HepG2 (cell line): ENCODE data around the gene KLHL28. TPM values are rescaled to one million over a fixed set of nuclear protein-coding genes. Genes with fewer than 3 reads are reported as not detected.

Experiments used
- KDM5B ChIP-seq: sonication (generic); formaldehyde crosslinking; IDR thresholded peaks from 2 replicates; pipeline ENCODE4 v1.4.0; 2020; ENCODE audit warnings: missing genetic modification reagents, mild to moderate bottlenecking, borderline replicate concordance
- SALL2 ChIP-seq: sonication (generic); formaldehyde crosslinking; IDR thresholded peaks from 2 replicates; pipeline ENCODE4 v1.8.1; 2023; ENCODE audit warnings: mild to moderate bottlenecking, missing genetic modification reagents, inconsistent platforms
- YEATS4 ChIP-seq: sonication (generic); formaldehyde crosslinking; IDR thresholded peaks from 2 replicates; pipeline ENCODE4 v1.4.0; 2020; ENCODE audit warnings: missing genetic modification reagents, borderline replicate concordance
- ZNF451 ChIP-seq: sonication (generic); formaldehyde crosslinking; IDR thresholded peaks from 2 replicates; pipeline ENCODE4 v1.5.0; 2020; ENCODE audit warnings: mild to moderate bottlenecking, missing genetic modification reagents
- ZNF609 ChIP-seq: sonication (generic); formaldehyde crosslinking; IDR thresholded peaks from 2 replicates; pipeline ENCODE4 v1.4.0; 2020; ENCODE audit warnings: mild to moderate bottlenecking, missing genetic modification reagents, borderline replicate concordance
- polyA plus RNA-seq, 8 experiments: library from polyadenylated mRNA; depleted of rRNA in 3 of 8; stranded (reverse) in 7 of 8; unstranded in 1 of 8; fragments of >200 nt; fragmentation: Illumina TruSeq in 4 of 8; extraction: Trizol in 4 of 8; gene quantifications; 2 replicates each; pipeline versions ENCODE4 v1.2.1 to v1.2.3, GENCODE V29; 2011 to 2016; ENCODE audit warnings: low read depth in 4 of 8, missing spikeins in 1 of 8, mixed read lengths in 1 of 8; ENCODE audit not compliant: insufficient read depth in 1 of 8
- total RNA-seq, 5 experiments: library from RNA; depleted of rRNA; stranded (reverse); fragments of >200 nt; fragmentation: Illumina TruSeq; extraction: Trizol; gene quantifications; 2 replicates each; pipeline ENCODE4 v1.2.3, GENCODE V29; 2016; ENCODE audit warnings: low read depth in 1 of 5

The KLHL28 gene
- total and polyA plus RNA-seq, 2 of the 13 experiments (the other 11 are each of a cell fraction or from before 2014, with no cell fraction given) = 3.4 to 6.6 TPM

GRCh38 chr14:44897041-44897844 is 64.5 kb downstream of the KLHL28 start (continued):
- TF ChIP-seq ZNF609 (CRISPR knock-in tag) (no peak), YEATS4 (CRISPR knock-in tag) (peak; percentile 78), ZNF451 (CRISPR knock-in tag) (0 out of 2 replicates have a peak, but pooled peaks have one; percentile 60), KDM5B (peak; percentile 75; the same call in 1 of the 2 replicates), SALL2 (CRISPR knock-in tag) (peak; percentile 33; the same call in 1 of the 2 replicates)
